Adipocyte (in vitro differentiated cells): Measurements from ENCODE around the gene PDLIM4.
A peak's percentile ranks its signal among the peaks of the same experiment; 100 is the strongest.

ENCODE experiments used
- DNase-seq: peaks from one replicate; pipeline ENCODE4 v3.0.0-alpha.2; 2015; ENCODE audit warnings: low read depth
- H3K27me3 ChIP-seq: replicated peaks from 2 replicates; pipeline ENCODE4 v1.7.0; 2013; ENCODE audit warnings: mild to moderate bottlenecking, low read length, moderate library complexity; ENCODE audit not compliant: control insufficient read depth, insufficient read depth
- H3K36me3 ChIP-seq: 2 replicates; pipeline ENCODE4 v1.7.0; 2013; ENCODE audit warnings: low read length, mild to moderate bottlenecking, moderate library complexity; ENCODE audit not compliant: control insufficient read depth, insufficient read depth, severe bottlenecking
- H3K4me1 ChIP-seq: 2 replicates; pipeline ENCODE4 v1.7.0; 2013; ENCODE audit warnings: mild to moderate bottlenecking, low read length, moderate library complexity; ENCODE audit not compliant: control insufficient read depth, insufficient read depth
- H3K4me3 ChIP-seq: 2 replicates; pipeline ENCODE4 v1.7.0; 2013; ENCODE audit warnings: mild to moderate bottlenecking, low read length, moderate library complexity
- H3K9ac ChIP-seq: 2 replicates; pipeline ENCODE4 v1.7.0; 2013; ENCODE audit warnings: mild to moderate bottlenecking, low read length, moderate library complexity
- H3K9me3 ChIP-seq: 2 replicates; pipeline ENCODE4 v1.7.0; 2013; ENCODE audit warnings: mild to moderate bottlenecking, low read length, moderate library complexity; ENCODE audit not compliant: control insufficient read depth

Gene PDLIM4

DNA sequence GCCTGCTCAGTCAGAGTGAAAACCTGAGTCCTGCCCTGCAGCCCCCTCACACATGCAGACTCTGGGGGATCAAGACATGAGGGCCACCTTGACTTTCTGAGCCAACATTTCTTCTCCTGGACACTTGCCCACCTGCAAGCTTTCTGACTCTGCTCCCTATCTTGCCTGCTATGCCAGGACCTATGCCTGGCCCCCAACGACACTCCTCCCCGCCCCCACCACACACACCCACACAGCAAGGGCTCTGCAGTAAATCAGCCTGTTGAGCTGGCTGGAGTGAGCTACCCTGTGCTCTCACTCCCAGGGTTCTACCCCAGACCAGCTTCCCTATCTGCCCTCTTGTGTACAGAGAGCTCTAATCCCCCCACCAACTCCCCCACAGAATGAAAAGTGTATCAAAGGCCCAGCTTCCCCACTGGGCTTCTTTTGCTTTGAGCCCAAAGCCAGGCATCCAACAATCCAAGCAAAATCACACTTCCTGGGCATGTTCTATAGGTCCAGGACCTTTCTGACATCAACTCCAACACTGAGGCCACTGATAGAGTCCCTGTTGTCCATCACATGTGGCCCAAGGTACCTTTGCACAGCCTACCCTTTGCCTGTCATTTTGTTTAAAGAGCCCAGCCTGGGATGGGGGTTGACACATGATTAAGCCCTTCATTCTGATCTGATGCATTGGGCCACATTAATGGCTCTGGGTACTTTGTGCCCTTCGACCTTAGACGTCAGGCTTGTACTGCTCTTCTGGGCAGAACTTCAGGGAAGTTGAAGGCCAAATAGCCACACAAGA lies 7.2 kb downstream of the PDLIM4 start:
- H3K4me3 ChIP-seq = no peak overlapping the region
- H3K27me3 ChIP-seq = no peaks in the 10 kb centered on the region
- H3K36me3 ChIP-seq = peaks cover 19% of the 10 kb centered on the region
- H3K9me3 ChIP-seq = no peaks in the 10 kb centered on the region
- H3K9ac ChIP-seq = no peak overlapping the region
- H3K4me1 ChIP-seq = peaks cover 76% of the 10 kb centered on the region
- no peak for DNase-seq

DNA sequence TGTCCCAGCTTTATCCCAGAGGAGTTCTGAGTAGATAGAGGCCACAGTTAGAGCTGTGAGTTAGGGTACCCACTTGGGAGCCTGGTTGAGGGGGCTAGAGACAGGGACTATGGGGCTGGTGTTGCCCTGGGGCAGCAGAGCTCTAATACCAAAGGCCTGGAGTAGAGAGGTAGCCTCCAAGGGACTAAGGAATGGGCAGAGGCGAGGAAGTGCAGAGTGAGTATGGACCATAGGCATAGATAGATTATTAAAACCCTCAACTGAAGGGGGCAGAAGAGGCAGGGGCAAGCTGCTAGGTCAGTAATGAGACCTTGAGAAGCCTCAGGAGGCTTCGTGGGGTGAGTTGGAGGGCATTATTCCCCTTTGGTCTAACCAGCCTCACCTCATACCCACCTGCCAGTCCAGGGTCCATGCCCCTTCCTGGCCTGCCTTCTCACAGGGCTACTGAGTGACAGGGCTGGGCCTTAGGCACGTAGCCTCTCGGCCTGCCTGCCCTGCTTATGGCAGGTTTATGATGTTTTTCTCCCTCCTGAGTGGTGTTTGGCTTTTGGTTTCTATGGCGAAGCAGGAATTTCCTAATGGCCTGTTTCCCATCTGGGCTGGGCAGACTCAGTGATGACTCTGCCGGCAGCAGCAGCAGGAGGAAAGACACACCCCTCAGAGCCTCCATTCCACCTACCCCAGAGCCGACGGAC lies 8.0 kb downstream of the PDLIM4 start:
- H3K36me3 ChIP-seq = peaks cover 23% of the 10 kb centered on the region
- peak; percentile 95 for DNase-seq

DNA sequence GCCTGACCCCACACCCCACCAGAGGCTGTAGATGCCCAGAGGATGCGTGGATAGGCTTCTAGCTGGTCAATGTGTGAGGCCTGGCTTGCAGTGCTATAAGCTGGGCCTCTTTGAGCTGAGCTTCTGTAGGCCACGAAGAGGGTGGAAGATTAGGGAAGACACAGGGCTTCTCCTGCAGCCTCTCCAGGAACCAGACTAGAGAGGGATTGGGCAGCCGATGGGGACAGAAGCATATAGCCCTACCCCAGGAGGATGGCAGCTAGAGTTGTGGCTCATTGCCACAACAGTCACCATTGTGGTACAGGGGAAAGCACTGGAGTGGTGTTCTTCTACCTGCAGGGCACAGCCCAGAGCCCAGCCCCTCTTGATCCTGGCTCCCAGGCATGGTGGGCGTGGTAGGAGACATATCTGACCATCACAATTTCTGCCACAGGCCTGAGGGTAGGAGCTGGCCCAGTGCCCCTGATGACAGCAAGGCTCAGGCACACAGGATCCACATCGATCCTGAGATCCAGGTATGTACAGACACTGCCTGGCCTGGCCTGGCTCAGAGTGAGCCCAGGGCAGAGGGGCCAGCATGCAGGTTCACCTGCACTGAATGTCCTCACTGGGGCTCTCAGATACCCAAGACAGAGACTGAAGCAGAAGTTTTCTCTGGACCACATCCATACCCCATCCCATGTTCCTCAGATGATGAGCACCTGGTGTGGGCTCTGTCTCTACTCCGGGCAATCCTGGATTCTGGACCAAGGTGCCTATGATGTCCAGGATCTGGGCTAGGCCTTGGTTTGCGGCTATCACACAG lies 8.7 kb downstream of the PDLIM4 start:
- no peak for DNase-seq
- Histone ChIP-seq H3K9ac (peak overlapping the region; percentile 1), H3K27me3 (no peaks in the 10 kb centered on the region), H3K9me3 (no peaks in the 10 kb centered on the region), H3K4me3 (no peak overlapping the region), H3K4me1 (peaks cover 61% of the 10 kb centered on the region), H3K36me3 (peaks cover 27% of the 10 kb centered on the region)

More for the DNA sequence above, 8.0 kb downstream of the PDLIM4 start:
- no peaks in the 10 kb centered on the region for H3K27me3 ChIP-seq
- H3K9ac ChIP-seq = peak overlapping the region; percentile 3
- peaks cover 69% of the 10 kb centered on the region for H3K4me1 ChIP-seq
- no peaks in the 10 kb centered on the region for H3K9me3 ChIP-seq
- no peak overlapping the region for H3K4me3 ChIP-seq

DNA sequence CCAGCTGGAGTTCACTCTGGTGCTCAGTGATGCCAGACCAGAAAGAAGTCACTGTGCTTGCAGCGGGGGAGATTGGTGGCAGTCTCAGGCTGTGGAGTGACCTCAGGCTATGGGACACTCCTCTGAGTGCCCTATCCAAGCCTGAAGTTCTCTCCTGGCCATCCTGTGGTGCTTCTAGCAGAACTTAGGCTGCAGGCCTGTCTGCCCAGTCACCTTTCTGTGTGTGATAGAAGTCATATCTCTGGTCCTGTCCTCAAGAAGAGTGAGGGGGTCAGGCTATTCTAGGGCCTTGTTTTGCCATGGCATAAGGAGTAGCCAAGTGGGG lies 9.3 kb downstream of the PDLIM4 start:
- no peak for DNase-seq
- Histone ChIP-seq H3K9ac (no peak overlapping the region), H3K27me3 (no peaks in the 10 kb centered on the region), H3K9me3 (no peaks in the 10 kb centered on the region), H3K36me3 (peaks cover 29% of the 10 kb centered on the region), H3K4me1 (peaks cover 57% of the 10 kb centered on the region), H3K4me3 (no peak overlapping the region)

DNA sequence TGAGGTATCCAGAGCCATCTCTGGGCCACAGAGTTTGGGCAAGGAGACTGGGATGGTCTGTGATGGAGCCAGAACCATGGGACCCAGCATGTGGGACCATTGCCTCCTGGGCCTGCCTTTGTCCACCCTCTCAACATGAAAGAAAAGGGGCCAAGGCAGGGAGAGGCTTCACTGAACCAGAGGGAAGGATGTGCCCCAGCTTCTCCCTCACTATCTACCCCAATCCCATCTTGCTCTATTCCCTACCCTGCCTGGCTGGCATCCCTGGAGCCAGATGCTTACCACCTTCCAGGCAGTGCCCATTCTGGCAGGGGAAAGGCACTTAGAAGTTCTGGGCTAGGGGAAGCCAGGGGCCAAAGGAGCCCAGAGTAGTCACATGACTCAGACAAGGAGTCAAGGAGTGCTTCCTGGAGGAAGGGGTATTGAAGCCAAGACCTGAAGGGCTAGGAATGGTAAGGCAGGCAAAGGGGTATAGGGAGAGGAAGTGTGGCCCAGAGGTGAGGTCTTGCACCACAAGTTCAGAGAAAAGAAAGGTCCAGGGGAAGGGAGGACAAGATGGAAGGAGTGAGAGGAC lies 9.8 kb downstream of the PDLIM4 start:
- Histone ChIP-seq H3K36me3 (peaks cover 34% of the 10 kb centered on the region), H3K9ac (no peak overlapping the region), H3K9me3 (no peaks in the 10 kb centered on the region), H3K4me3 (no peak overlapping the region), H3K27me3 (no peaks in the 10 kb centered on the region), H3K4me1 (peaks cover 52% of the 10 kb centered on the region)
- DNase-seq = no peak

DNA sequence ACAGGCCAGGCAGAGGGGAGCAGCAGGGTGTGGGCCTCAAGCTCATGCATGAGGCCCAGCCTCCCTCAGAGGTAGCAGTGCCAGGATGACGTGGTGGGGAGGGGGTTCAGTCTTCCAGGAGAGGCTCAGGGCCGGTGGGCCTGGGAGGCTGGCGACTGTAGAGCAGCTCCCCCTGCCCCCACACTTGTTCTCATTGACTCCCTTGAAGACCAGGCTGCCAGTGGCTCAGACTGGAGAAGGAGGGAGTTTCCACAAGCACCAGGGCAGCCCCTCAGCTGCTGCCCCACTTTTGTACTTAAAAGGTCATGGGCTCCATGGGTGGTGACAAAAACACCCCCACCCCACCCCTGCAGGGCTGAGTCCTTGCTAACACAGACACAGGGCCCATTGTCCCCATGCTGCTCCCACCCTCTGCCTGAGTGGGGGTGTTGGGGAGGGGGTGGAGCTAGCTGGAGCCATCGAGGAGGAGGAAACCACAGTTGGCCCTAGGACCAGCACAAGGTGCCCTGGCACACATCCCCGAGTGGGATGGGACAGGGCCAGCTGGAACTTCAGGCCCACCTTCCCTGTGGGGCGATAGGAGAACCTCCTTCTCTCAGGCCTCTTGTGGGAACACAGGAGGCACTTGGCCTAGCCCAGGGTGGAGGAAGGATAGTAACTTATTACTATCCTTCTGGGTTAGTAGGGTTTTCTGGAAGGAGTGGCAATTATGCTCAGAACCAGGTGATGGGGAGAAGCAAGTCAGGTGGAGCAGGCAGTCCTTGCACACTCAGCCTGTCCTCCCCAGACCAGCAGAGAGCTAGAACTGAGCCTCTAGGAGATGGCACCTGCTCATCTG lies 10.7 kb downstream of the PDLIM4 start:
- no peak for DNase-seq
- peaks cover 36% of the 10 kb centered on the region for H3K36me3 ChIP-seq
- H3K9me3 ChIP-seq = no peaks in the 10 kb centered on the region
- no peak overlapping the region for H3K4me3 ChIP-seq
- H3K9ac ChIP-seq = no peak overlapping the region
- H3K4me1 ChIP-seq = peaks cover 43% of the 10 kb centered on the region
- H3K27me3 ChIP-seq = no peaks in the 10 kb centered on the region

DNA sequence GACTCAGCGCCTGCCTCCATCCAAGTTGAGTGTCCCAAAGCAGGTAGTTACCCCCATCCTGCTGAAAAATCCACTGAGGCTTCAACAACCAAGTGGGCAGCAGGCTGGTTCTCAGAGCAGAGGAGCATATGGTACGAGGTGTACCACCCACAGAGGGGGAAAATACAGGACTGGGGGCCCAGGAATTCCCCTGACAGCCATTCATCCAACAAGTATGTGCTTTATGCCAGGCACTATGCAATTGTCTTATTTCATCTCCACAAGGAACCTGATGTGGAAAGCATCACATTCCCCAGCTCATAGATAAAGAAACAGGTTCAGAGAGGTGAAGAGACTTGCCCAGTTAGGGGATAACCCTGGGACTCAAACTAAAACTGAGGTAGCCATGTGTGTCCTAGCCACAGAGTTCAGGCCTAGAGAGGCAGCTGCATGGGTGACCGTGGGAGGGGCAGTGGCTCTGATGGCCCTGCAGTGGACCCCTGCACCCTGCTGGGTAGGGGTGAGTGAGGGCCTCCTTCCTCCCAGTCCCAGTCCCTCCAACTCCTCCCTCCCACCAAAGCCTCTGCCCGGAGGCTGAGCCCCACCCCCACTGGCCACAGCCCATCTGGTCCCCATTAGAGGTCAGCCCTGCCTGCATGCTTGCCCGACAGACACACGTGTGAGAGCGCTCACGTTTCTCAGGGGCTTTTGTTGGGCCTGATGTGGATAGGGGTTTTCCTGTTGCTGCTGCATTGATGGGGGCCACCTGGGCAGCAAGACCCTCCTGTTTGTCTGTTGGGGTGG lies 11.5 kb downstream of the PDLIM4 start:
- peak; percentile 80 for DNase-seq
- Histone ChIP-seq H3K9ac (no peak overlapping the region), H3K36me3 (peaks cover 36% of the 10 kb centered on the region), H3K9me3 (no peaks in the 10 kb centered on the region), H3K4me1 (peaks cover 35% of the 10 kb centered on the region), H3K4me3 (no peak overlapping the region), H3K27me3 (no peaks in the 10 kb centered on the region)

DNA sequence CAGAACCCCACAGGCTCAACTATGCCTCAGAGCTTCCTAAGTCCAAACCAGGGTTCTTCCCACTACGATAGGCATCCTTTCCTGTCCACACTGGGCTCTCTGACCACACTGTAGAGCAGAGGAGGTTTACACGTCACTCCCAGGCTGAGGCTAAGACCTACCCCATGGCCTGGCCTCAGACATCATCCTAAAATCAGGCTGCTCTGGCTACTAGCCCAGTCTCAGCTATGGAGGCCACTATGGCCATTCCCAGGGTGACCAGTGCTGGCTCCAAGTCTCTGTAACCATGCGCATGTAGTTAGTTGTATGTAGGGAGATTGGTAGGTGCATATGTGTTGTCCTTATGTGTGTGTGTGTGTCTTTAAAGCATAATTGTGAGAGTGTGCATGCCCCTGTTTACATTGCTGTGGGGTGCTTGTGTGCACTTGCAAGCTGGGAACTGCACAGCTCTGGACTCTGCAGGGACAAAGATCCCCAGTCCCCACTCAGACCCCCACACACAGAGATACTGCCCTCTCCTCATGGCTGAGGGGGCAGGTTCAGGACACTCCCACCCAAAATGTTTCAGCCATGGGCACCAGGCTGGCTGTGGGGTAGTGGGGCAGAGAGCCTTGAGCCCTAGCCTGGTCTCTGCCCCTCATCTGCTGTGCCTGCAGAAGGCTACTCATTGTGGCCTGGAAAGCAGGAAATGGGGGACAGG lies 12.3 kb downstream of the PDLIM4 start:
- H3K4me1 ChIP-seq = peaks cover 27% of the 10 kb centered on the region
- no peaks in the 10 kb centered on the region for H3K9me3 ChIP-seq
- H3K9ac ChIP-seq = no peak overlapping the region
- H3K27me3 ChIP-seq = no peaks in the 10 kb centered on the region
- peaks cover 36% of the 10 kb centered on the region for H3K36me3 ChIP-seq
- no peak for DNase-seq
- no peak overlapping the region for H3K4me3 ChIP-seq

DNA sequence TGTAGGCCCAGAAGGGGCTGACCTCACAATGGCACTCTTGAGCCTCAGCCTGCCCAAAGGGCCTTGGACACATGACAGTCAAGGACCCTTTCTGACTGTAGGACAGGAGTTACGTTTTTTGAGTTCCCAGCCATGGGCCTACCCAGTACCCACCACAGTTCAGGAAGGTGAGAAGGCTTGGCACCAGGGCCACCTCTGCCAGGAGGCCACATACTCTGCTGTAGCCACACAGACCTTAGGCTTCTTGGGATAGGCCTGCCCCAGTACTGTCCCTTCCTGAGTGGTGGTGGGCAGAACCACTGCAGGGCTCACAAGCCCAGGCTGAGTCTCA lies 12.8 kb downstream of the PDLIM4 start:
- Histone ChIP-seq H3K9ac (no peak overlapping the region), H3K4me1 (peaks cover 22% of the 10 kb centered on the region), H3K27me3 (no peaks in the 10 kb centered on the region), H3K9me3 (no peaks in the 10 kb centered on the region), H3K4me3 (no peak overlapping the region), H3K36me3 (peaks cover 36% of the 10 kb centered on the region)
- DNase-seq = no peak

DNA sequence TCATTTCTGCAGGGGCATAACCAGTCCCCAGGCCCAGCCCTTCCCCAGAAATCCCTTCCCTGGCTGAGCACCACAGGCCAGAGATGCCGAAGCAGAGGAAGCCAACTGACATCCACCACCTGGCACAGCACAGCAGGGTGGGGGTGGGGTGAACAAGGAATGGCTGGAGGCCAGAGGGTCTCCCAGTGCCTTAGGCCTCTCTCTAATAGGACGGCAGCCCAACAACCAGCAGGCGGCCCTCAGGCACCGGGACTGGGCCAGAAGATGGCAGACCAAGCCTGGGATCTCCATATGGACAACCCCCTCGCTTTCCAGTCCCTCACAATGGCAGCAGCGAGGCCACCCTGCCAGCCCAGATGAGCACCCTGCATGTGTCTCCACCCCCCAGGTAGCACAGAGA lies 13.2 kb downstream of the PDLIM4 start:
- DNase-seq = no peak
- H3K9me3 ChIP-seq = no peaks in the 10 kb centered on the region
- H3K27me3 ChIP-seq = no peaks in the 10 kb centered on the region
- H3K36me3 ChIP-seq = peaks cover 36% of the 10 kb centered on the region
- peaks cover 18% of the 10 kb centered on the region for H3K4me1 ChIP-seq
- no peak overlapping the region for H3K9ac ChIP-seq
- no peak overlapping the region for H3K4me3 ChIP-seq
